OCI-LY7 (cell line): ENCODE results near the gene BAG1. TPM values are rescaled to one million over a fixed set of nuclear protein-coding genes. Genes with fewer than 3 reads are reported as not detected.
A peak's percentile ranks its signal among the peaks of the same experiment; 100 is the strongest.

Experiments used
- BruUV-seq: library from RNA; stranded (reverse); fragments of 400-500 nt; replicated peaks from 2 replicates; lab custom pipeline; 2021; lab: Mats Ljungman, UMichigan
- CTCF ChIA-PET: fragments of 300-600 bp; sonication (Branson Sonifier 250); formaldehyde crosslinking; loops from one replicate; lab custom pipeline; 2022; ENCODE audit warnings: antibody characterized with exemption; ENCODE audit not compliant: unreplicated experiment; lab: Charles Lee
- POLR2A ChIA-PET: fragments of 300-600 bp; sonication (Branson Sonifier 250); formaldehyde crosslinking; loops from one replicate; lab custom pipeline; 2022; ENCODE audit warnings: antibody characterized with exemption; lab: Charles Lee
- DNase-seq: peaks from one replicate; pipeline ENCODE4 v3.0.0-alpha.2; 2015; ENCODE audit warnings: low spot score
- H2AFZ ChIP-seq: fragments of 200-600 bp; sonication (generic), shearing (Covaris generic); 2 replicates; pipeline ENCODE4 v1.6.1; 2014; ENCODE audit warnings: mild to moderate bottlenecking, antibody characterized with exemption, low read length, moderate library complexity
- H3K27ac ChIP-seq: fragments of 200-600 bp; sonication (generic); 2 replicates; pipeline ENCODE4 v1.5.1; 2014; ENCODE audit warnings: mixed run types, low read depth, mild to moderate bottlenecking, moderate library complexity, low read length, inconsistent platforms; ENCODE audit not compliant: poor library complexity, severe bottlenecking
- H3K36me3 ChIP-seq: fragments of 200-600 bp; sonication (generic); 2 replicates; pipeline ENCODE4 v1.6.1; 2014; ENCODE audit warnings: mild to moderate bottlenecking, antibody characterized with exemption, low read length, moderate library complexity, mixed read lengths; ENCODE audit not compliant: insufficient read depth
- H3K4me1 ChIP-seq: fragments of 200-600 bp; sonication (generic); 2 replicates; pipeline ENCODE4 v1.5.1; 2014; ENCODE audit warnings: mild to moderate bottlenecking, low read length; ENCODE audit not compliant: insufficient read depth, poor library complexity, severe bottlenecking
- H3K4me2 ChIP-seq: fragments of 200-600 bp; sonication (generic); 2 replicates; pipeline ENCODE4 v1.6.1; 2014; ENCODE audit warnings: mild to moderate bottlenecking, low read length
- H3K4me3 ChIP-seq: fragments of 200-600 bp; sonication (generic); 2 replicates; pipeline ENCODE4 v1.5.1; 2014; ENCODE audit warnings: mild to moderate bottlenecking, low read depth, low read length; ENCODE audit not compliant: poor library complexity, severe bottlenecking
- H3K79me2 ChIP-seq: fragments of 200-600 bp; sonication (generic); 2 replicates; pipeline ENCODE4 v1.6.1; 2016; ENCODE audit warnings: low read depth, mild to moderate bottlenecking, low read length, moderate library complexity, mixed read lengths; ENCODE audit not compliant: insufficient read depth
- H3K9me2 ChIP-seq: fragments of 200-600 bp; sonication (generic); 2 replicates; pipeline ENCODE4 v1.6.1; 2016; ENCODE audit warnings: mild to moderate bottlenecking, low read length, mixed read lengths; ENCODE audit not compliant: insufficient read depth
- H3K9me3 ChIP-seq: fragments of 200-600 bp; sonication (generic); 2 replicates; pipeline ENCODE4 v1.6.1; 2014; ENCODE audit warnings: mild to moderate bottlenecking, mixed run types, low read length, mixed read lengths
- H4K20me1 ChIP-seq: fragments of 200-600 bp; sonication (generic); 2 replicates; pipeline ENCODE4 v1.6.1; 2014; ENCODE audit warnings: mild to moderate bottlenecking, antibody characterized with exemption, low read length, moderate library complexity, mixed read lengths; ENCODE audit not compliant: insufficient read depth
- EZH2phosphoT487 ChIP-seq: fragments of 200-600 bp; sonication (generic); IDR thresholded peaks from 2 replicates; pipeline ENCODE4 v1.6.1; 2018; ENCODE audit warnings: low read depth, borderline replicate concordance, mild to moderate bottlenecking, mixed run types, antibody characterized with exemption, low read length, moderate library complexity, mixed read lengths
- intact Hi-C: fragments of 100-400 bp; cut with micrococcal nuclease; formaldehyde crosslinking; loops from one replicate; pipeline ENCODE4 v1.10.0; 2022; ENCODE audit not compliant: unreplicated experiment
- total RNA-seq, 2 experiments: library from RNA; depleted of rRNA in 1 of 2; stranded (reverse); fragments of >200 nt in 1 of 2; shearing (Covaris generic) in 1 of 2; gene quantifications; 2 replicates each; pipeline ENCODE4 v1.2.3, GENCODE V29; 2014 to 2022
- TF ChIP-seq, protein P1 (sequence below): fragments of 200-600 bp; sonication (generic); conservative IDR thresholded peaks from 2 replicates; pipeline ENCODE4 v1.5.1; 2014; ENCODE audit warnings: mild to moderate bottlenecking, antibody characterized with exemption, low read length, moderate library complexity, mixed read lengths

BAG1 gene
- total RNA-seq, 2 experiments from 2014 or later, result 48.1 to 86.0 TPM

DNA sequence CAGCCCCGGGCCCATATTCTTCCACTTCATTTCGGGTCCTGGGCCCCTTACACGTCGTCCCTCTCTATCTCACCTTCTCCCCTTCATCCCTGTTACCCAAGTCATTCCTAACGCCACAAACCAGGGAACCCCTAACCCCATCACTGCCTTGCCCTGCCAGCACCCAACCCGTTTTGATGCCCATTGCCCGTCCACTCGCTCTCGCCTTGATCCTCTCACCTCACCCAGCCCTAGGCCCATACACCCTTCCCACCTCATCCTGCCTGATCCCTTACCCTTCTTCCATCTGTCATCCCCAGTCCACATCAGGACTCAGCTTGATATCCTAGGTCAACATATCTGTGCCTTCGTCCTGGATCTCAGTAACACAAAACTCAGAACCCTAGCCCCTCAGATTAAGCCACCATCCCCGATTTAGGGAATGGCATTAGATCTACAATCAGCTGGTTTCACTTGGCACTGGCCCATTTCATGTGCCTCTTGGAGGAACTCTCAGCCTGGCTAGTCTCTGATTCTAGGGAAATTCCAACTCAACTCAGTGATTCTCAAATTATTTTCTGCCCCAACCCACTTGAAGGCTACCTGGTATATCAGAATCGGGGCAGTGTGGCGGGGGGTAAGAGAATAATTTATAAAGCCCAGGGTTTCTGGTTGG, 830 bp upstream of the BAG1 start:
- Histone ChIP-seq H3K79me2 (peaks cover 33% of the 10 kb centered on the region), H3K36me3 (peaks cover 64% of the 10 kb centered on the region), H3K4me2 (peak overlapping the region; percentile 81), H3K9me2 (no peaks in the 10 kb centered on the region), H3K4me1 (peaks cover 12% of the 10 kb centered on the region), H3K4me3 (peak overlapping the region; percentile 77), H2AFZ (no peak overlapping the region), H3K27ac (no peak overlapping the region), H3K9me3 (no peaks in the 10 kb centered on the region), H4K20me1 (no peaks in the 10 kb centered on the region)
- TSS peak; percentile 70 for BruUV-seq
- POLR2A ChIA-PET, result interaction anchor here (1.4 kb wide), 1 partner anchor 33 kb away, joined by 3 read pairs; no protein-coding TSS in a partner anchor
- TF ChIP-seq EZH2phosphoT487, result no peak
- TF ChIP-seq, protein P1, sequence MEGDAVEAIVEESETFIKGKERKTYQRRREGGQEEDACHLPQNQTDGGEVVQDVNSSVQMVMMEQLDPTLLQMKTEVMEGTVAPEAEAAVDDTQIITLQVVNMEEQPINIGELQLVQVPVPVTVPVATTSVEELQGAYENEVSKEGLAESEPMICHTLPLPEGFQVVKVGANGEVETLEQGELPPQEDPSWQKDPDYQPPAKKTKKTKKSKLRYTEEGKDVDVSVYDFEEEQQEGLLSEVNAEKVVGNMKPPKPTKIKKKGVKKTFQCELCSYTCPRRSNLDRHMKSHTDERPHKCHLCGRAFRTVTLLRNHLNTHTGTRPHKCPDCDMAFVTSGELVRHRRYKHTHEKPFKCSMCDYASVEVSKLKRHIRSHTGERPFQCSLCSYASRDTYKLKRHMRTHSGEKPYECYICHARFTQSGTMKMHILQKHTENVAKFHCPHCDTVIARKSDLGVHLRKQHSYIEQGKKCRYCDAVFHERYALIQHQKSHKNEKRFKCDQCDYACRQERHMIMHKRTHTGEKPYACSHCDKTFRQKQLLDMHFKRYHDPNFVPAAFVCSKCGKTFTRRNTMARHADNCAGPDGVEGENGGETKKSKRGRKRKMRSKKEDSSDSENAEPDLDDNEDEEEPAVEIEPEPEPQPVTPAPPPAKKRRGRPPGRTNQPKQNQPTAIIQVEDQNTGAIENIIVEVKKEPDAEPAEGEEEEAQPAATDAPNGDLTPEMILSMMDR, result no peak
- DNase-seq, result no peak
- intact Hi-C loops, result no loop called here
- CTCF ChIA-PET, result no interaction called here

DNA sequence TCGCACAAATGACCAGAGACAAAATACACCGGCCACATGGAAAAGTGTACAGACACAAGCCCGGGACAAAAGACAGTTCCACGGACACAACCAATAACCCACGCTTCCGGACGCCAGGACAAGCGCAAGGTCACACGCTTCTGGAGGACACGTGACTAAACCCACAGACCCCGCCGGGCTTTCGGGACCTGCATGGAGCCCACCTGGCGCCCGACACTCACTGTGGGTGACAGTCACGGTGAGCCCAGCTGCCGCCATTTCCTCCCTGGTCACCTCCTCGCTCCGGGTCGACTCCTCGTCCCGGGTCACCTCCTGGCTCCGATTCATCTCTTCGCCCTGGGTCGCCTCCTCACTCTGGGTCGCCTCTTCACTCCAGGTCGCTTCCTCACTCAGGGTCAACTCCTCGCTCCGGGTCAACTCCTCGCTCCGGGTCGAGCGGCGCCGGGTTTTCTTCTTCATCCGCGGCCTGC, 470 bp downstream of the BAG1 start:
- no TSS peak for BruUV-seq
- Histone ChIP-seq H3K4me3 (peak overlapping the region; percentile 77), H3K79me2 (peaks cover 33% of the 10 kb centered on the region), H3K4me2 (peak overlapping the region; percentile 98), H3K9me3 (no peaks in the 10 kb centered on the region), H3K36me3 (peaks cover 68% of the 10 kb centered on the region), H3K4me1 (peaks cover 12% of the 10 kb centered on the region), H4K20me1 (no peaks in the 10 kb centered on the region), H3K27ac (peak overlapping the region; percentile 32), H3K9me2 (no peaks in the 10 kb centered on the region), H2AFZ (peak overlapping the region; percentile 47; the same call in 1 of the 2 replicates)
- POLR2A ChIA-PET, result interaction anchor here (0.9 to 1.7 kb wide), 4 partner anchors 16 to 239 kb away, joined by 3 to 5 read pairs (median 4); partner anchors contain the start of genes DNAJA1 and NFX1
- TF ChIP-seq, protein P1, result no peak
- TF ChIP-seq EZH2phosphoT487, result no peak
- CTCF ChIA-PET, result no interaction called here
- intact Hi-C loops, result loop anchor here (1.0 kb wide), 2 partner anchors 26 to 33 kb away; partner anchors contain the start of gene NFX1
- DNase-seq, result peak; percentile 73
